Vagina (tissue), 2 donors: Measurements from ENCODE around the gene EPB41L3. TPM values are rescaled to one million over a fixed set of nuclear protein-coding genes. Genes with fewer than 3 reads are reported as not detected.
A peak's percentile ranks its signal among the peaks of the same experiment; 100 is the strongest.

Experiments
- DNase-seq, 2 donors: peaks; one replicate each; pipeline ENCODE4 v3.0.0-alpha.2; 2017; ENCODE audit errors: extremely low spot score in 2 of 2
- H3K27ac ChIP-seq: fragments of 200-600 bp; sonication (generic); one replicate; pipeline ENCODE4 v1.5.1; 2019
- H3K27me3 ChIP-seq: fragments of 200-600 bp; sonication (generic); one replicate; pipeline ENCODE4 v1.5.1; 2019
- H3K36me3 ChIP-seq, 2 donors: fragments of 200-600 bp; sonication (generic); one replicate each; pipeline ENCODE4 v1.5.1; 2017 to 2019
- H3K4me1 ChIP-seq: fragments of 200-600 bp; sonication (generic); one replicate; pipeline ENCODE4 v1.5.1; 2019
- H3K4me3 ChIP-seq, 2 donors: fragments of 200-600 bp; sonication (generic); 1 replicate in 1 of 2; 2 replicates in 1 of 2; pipeline ENCODE4 v1.5.1; 2016 to 2019
- H3K9me3 ChIP-seq: fragments of 200-600 bp; sonication (generic); one replicate; pipeline ENCODE4 v1.5.1; 2019
- CTCF ChIP-seq, 3 experiments: fragments of 450-650 bp in 2 of 3; fragments of 200-600 bp in 1 of 3; sonication (generic) in 1 of 3; IDR thresholded peaks; one replicate each; pipeline ENCODE4 v1.5.1; 2017 to 2019; ENCODE audit warnings: antibody characterized with exemption in 3 of 3, mild to moderate bottlenecking in 2 of 3, moderate library complexity in 2 of 3
- POLR2A ChIP-seq, 2 donors: fragments of 450-650 bp; IDR thresholded peaks; one replicate each; pipeline ENCODE4 v1.6.1; 2017; ENCODE audit warnings: antibody characterized with exemption in 2 of 2, mild to moderate bottlenecking in 2 of 2, moderate library complexity in 2 of 2
- POLR2AphosphoS5 ChIP-seq, 2 donors: sonication (generic); formaldehyde crosslinking; IDR thresholded peaks; one replicate each; pipeline ENCODE4 v1.9.0; 2017; ENCODE audit warnings: antibody characterized with exemption in 2 of 2, mild to moderate bottlenecking in 2 of 2, low read depth in 1 of 2; ENCODE audit not compliant: insufficient read depth in 1 of 2
- intact Hi-C: fragments of 100-400 bp; cut with DNase I; formaldehyde crosslinking; loops from one replicate; pipeline ENCODE4 v1.15.1; 2023
- total RNA-seq: library from RNA; depleted of rRNA; stranded (reverse); fragments of >200 nt; gene quantifications from one replicate; pipeline ENCODE4 v1.2.3, GENCODE V29; 2016

The EPB41L3 gene
- total RNA-seq, 1 donor from 2014 or later: 53.0 TPM

GRCh38 chr18:5463390-5463789 lies 80.4 kb downstream of the EPB41L3 start:
- peaks cover 9% of the 10 kb centered on the region for H3K4me1 ChIP-seq
- no peak overlapping the region for H3K4me3 ChIP-seq
- peak in 1 of 2 donors; percentile 91 for DNase-seq
- no peaks in the 10 kb centered on the region for H3K27me3 ChIP-seq
- no peak for TF ChIP-seq POLR2AphosphoS5 (IDR thresholded peaks at IDR 0.05; ENCODE audit: insufficient read depth in 1 of 2, low read depth in 1 of 2)
- TF ChIP-seq POLR2A (IDR thresholded peaks at IDR 0.05): no peak
- no peaks in the 10 kb centered on the region for H3K36me3 ChIP-seq
- intact Hi-C loops: no loop called here
- no peaks in the 10 kb centered on the region for H3K9me3 ChIP-seq
- no peak overlapping the region for H3K27ac ChIP-seq

GRCh38 chr18:5462227-5462626 lies 81.6 kb downstream of the EPB41L3 start:
- no peaks in the 10 kb centered on the region for H3K9me3 ChIP-seq
- no peaks in the 10 kb centered on the region for H3K27me3 ChIP-seq
- H3K4me1 ChIP-seq: peaks cover 9% of the 10 kb centered on the region
- intact Hi-C loops: no loop called here
- H3K36me3 ChIP-seq: no peaks in the 10 kb centered on the region
- no peak overlapping the region for H3K4me3 ChIP-seq
- no peak overlapping the region for H3K27ac ChIP-seq
- DNase-seq: no peak
- TF ChIP-seq POLR2A (IDR thresholded peaks at IDR 0.05) (no peak), CTCF (IDR thresholded peaks at IDR 0.05) (no peak), POLR2AphosphoS5 (IDR thresholded peaks at IDR 0.05; ENCODE audit: insufficient read depth in 1 of 2, low read depth in 1 of 2) (no peak)

DNA sequence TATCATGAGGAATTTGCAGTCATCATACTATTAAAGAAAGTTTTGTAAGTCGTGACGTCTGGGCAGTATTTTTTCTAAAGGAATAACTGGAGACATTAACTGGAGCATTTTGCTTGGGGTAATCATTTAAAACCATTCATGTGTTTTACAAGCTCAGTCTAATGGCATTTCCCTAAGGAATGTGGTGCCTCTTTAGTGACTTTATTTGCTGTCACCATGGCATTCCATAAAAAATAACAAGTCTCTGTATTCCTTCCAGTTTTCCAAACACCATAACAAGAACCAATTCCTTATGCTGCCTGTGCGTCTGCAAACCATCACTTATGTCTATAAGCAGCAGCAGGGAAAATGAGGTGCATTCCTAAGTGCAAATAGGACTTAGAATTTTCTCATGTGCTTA lies 82.8 kb downstream of the EPB41L3 start:
- no peak overlapping the region for H3K4me3 ChIP-seq
- intact Hi-C loops: no loop called here
- no peaks in the 10 kb centered on the region for H3K36me3 ChIP-seq
- H3K27me3 ChIP-seq: no peaks in the 10 kb centered on the region
- peaks cover 9% of the 10 kb centered on the region for H3K4me1 ChIP-seq
- no peaks in the 10 kb centered on the region for H3K9me3 ChIP-seq
- no peak overlapping the region for H3K27ac ChIP-seq
- DNase-seq: no peak
- TF ChIP-seq POLR2AphosphoS5 (IDR thresholded peaks at IDR 0.05; ENCODE audit: insufficient read depth in 1 of 2, low read depth in 1 of 2) (no peak), CTCF (IDR thresholded peaks at IDR 0.05) (no peak), POLR2A (IDR thresholded peaks at IDR 0.05) (no peak)

DNA sequence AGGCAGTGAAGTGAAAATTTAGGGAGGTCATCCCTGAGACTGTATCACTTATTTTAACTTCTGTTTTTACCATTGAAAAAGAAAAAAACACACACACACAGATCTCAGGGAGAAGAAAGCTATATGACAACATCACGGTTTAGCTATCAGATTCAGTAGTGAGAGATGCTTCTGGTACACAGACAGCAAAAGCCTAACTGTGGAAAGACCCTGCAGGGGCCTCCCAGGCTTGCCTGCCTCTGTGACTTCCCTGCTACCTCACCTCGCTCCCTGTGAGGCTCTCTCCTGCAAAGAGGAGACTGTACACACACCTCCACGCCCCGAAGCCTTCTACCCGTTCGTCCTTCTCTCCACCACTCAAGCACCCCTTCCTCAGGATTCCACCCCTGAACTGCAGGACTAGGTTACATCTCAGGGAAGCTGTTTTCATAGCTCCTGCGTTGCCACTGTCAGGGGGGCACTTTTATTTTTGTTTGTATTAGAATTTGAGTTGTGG lies 86.3 kb downstream of the EPB41L3 start:
- no peak overlapping the region for H3K27ac ChIP-seq
- intact Hi-C loops: no loop called here
- TF ChIP-seq POLR2AphosphoS5 (IDR thresholded peaks at IDR 0.05; ENCODE audit: insufficient read depth in 1 of 2, low read depth in 1 of 2) (no peak), CTCF (IDR thresholded peaks at IDR 0.05) (no peak), POLR2A (IDR thresholded peaks at IDR 0.05) (no peak)

DNA sequence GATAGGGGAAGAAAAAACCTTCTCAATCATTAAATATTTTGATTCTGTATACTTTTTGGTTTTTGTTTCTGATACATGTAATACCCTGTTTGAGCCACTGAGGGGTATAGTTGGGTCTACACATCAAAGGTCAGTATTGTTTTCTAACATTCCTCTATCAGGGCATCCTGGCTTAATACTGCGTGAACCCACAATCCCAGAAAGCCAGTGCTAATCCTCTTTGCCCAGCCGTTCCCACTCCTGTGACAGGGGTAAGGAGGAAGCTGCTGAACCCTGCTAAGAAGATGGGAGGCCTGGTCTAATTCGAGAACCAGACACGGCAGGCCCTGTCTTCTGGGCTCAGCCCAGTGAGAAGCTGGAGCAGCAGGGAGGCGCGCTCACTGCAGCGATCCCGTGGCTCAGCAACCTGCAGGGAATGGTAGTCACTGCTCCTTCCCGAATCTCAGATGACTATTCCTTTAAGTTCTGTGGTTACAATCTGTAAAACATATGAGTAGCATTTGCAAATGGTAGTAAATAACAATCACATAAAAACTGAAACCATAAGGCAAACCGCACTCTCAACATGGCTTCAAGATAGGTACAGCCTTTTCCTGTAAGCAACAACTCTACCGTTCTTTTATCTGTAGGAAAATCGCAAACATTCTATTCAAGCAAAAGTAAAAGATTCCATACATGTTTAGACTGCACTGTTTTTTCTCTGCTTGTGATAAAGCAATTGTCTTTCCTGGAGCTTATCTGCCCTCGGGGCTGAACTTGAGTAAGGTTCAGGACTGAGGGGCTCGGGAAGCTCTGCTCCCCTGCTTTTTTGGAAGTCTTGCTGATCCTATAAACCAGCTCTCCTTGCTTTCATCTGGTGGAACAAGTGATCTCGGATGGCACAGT lies 87.0 kb downstream of the EPB41L3 start:
- Histone ChIP-seq H3K27ac (no peak overlapping the region), H3K4me1 (peaks cover 7% of the 10 kb centered on the region), H3K27me3 (no peaks in the 10 kb centered on the region), H3K4me3 (no peak overlapping the region), H3K36me3 (no peaks in the 10 kb centered on the region), H3K9me3 (no peaks in the 10 kb centered on the region)
- no peak for DNase-seq
- intact Hi-C loops: no loop called here
- TF ChIP-seq POLR2A (IDR thresholded peaks at IDR 0.05): no peak
- peak in 1 of 3 experiments; percentile 33 for TF ChIP-seq CTCF (IDR thresholded peaks at IDR 0.05)

More for the DNA sequence above, 86.3 kb downstream of the EPB41L3 start:
- H3K4me1 ChIP-seq: peaks cover 9% of the 10 kb centered on the region
- no peaks in the 10 kb centered on the region for H3K36me3 ChIP-seq
- H3K27me3 ChIP-seq: no peaks in the 10 kb centered on the region
- DNase-seq: no peak
- no peaks in the 10 kb centered on the region for H3K9me3 ChIP-seq
- H3K4me3 ChIP-seq: no peak overlapping the region
